ENCODE data around the gene WNT8A. TPM values are rescaled to one million over a fixed set of nuclear protein-coding genes. Genes with fewer than 3 reads are reported as not detected.

The WNT8A gene
- total RNA-seq, 3 donors from 2014 or later (not counting 1 experiment from before 2014, with no cell fraction given): not detected

DNA sequence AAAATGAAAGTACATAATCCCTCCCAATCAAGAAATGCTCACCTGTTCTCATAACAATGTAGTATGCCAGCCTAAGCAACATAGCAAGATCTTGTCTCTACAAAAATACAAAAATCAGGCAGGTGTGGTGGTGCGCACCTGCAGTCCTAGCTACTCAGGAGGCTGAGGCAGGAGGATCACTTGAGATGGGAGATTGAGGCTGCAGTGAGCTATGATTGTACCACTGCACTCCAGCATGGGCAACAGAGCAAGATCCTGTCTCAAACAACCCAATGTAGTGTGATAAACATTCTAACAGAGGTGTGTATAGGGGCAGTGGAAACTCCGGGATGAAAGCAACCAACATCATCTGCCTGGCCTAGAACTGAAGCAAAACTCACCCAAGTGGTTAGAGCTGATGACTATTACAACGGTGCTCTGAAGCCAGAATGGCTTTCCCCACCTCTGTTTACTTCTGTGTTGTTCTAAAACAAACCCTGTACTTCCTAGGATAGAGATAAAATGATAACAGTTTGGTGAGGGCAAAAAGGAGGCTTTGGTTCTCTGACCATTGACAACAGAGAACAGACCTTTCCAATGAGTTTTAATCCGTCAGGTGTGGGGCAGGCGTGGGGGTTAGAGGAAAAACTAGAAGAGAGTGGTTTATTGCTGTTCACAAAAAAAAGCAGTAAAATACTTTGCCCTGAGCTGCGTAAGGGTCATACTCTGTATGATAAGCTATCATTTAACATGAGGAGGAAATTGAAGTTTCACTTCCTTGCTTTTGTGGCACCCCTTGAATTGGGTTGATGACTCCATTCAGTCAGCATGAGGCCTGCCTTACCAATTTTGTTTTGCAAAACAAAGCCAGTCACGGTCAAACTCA lies 18.9 kb downstream of the WNT8A start:
- Histone ChIP-seq H3K4me3 (ENCODE audit: low read length) (no peak overlapping the region), H3K27me3 (ENCODE audit: control insufficient read depth, insufficient read depth, low read length) (no peaks in the 10 kb centered on the region), H3K27ac (ENCODE audit: low read length) (no peak overlapping the region), H3K9me3 (ENCODE audit: control insufficient read depth, insufficient read depth, low read length) (no peaks in the 10 kb centered on the region), H3K36me3 (ENCODE audit: control insufficient read depth, insufficient read depth, low read length) (no peaks in the 10 kb centered on the region), H3K4me1 (ENCODE audit: control insufficient read depth, insufficient read depth, low read length) (no peaks in the 10 kb centered on the region)
- TF ChIP-seq, protein P1, sequence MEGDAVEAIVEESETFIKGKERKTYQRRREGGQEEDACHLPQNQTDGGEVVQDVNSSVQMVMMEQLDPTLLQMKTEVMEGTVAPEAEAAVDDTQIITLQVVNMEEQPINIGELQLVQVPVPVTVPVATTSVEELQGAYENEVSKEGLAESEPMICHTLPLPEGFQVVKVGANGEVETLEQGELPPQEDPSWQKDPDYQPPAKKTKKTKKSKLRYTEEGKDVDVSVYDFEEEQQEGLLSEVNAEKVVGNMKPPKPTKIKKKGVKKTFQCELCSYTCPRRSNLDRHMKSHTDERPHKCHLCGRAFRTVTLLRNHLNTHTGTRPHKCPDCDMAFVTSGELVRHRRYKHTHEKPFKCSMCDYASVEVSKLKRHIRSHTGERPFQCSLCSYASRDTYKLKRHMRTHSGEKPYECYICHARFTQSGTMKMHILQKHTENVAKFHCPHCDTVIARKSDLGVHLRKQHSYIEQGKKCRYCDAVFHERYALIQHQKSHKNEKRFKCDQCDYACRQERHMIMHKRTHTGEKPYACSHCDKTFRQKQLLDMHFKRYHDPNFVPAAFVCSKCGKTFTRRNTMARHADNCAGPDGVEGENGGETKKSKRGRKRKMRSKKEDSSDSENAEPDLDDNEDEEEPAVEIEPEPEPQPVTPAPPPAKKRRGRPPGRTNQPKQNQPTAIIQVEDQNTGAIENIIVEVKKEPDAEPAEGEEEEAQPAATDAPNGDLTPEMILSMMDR (IDR thresholded peaks at IDR 0.05): no peak
- ATAC-seq (no peak), DNase-seq (no peak)
- Mint-ChIP-seq H3K9me3 (no peaks in the 10 kb centered on the region), H3K27ac (no peak overlapping the region), H3K27me3 (ENCODE audit: low read depth in 2 of 2) (peaks cover 11 to 18% of the 10 kb centered on the region in 2 donors), H3K4me3 (no peak overlapping the region), H3K4me1 (no peaks in the 10 kb centered on the region), H3K36me3 (no peaks in the 10 kb centered on the region)
- intact Hi-C loops (cut with micrococcal nuclease): no loop called here
- WGBS (ENCODE audit: insufficient coverage): 67% methylated on average over 7 of the region's 7 CpGs

DNA sequence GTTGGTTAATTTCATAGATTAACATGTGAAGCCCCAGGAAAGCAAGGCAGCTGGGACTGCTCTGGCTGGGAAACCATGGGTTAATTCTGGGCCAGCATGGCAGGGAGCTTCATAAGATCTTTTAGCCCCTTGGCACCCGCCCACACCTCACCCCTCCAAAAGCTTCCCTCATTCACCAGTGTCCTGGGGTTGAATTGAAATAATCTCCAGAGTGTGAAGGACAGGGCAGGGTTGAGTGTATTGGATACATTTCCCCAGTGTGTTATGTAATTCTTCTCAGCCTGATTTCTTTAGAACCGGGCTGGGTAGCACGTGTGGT lies 19.4 kb downstream of the WNT8A start:
- no peaks in the 10 kb centered on the region for H3K36me3 Mint-ChIP-seq
- DNase-seq (no peak), ATAC-seq (no peak)
- Histone ChIP-seq H3K27me3 (ENCODE audit: control insufficient read depth, insufficient read depth, low read length) (no peaks in the 10 kb centered on the region), H3K4me3 (ENCODE audit: low read length) (no peak overlapping the region), H3K4me1 (ENCODE audit: control insufficient read depth, insufficient read depth, low read length) (no peaks in the 10 kb centered on the region), H3K36me3 (ENCODE audit: control insufficient read depth, insufficient read depth, low read length) (no peaks in the 10 kb centered on the region), H3K9me3 (ENCODE audit: control insufficient read depth, insufficient read depth, low read length) (no peaks in the 10 kb centered on the region), H3K27ac (ENCODE audit: low read length) (no peak overlapping the region)
- H3K27ac Mint-ChIP-seq: no peak overlapping the region
- intact Hi-C loops (cut with micrococcal nuclease): no loop called here
- H3K27me3 Mint-ChIP-seq (ENCODE audit: low read depth in 2 of 2): peaks cover 11 to 18% of the 10 kb centered on the region in 2 donors
- H3K4me1 Mint-ChIP-seq: no peaks in the 10 kb centered on the region
- no peak overlapping the region for H3K4me3 Mint-ChIP-seq
- no peaks in the 10 kb centered on the region for H3K9me3 Mint-ChIP-seq
- TF ChIP-seq, protein P1 (IDR thresholded peaks at IDR 0.05): no peak
- 40% methylated on average over 1 of the region's 3 CpGs for WGBS (ENCODE audit: insufficient coverage)

DNA sequence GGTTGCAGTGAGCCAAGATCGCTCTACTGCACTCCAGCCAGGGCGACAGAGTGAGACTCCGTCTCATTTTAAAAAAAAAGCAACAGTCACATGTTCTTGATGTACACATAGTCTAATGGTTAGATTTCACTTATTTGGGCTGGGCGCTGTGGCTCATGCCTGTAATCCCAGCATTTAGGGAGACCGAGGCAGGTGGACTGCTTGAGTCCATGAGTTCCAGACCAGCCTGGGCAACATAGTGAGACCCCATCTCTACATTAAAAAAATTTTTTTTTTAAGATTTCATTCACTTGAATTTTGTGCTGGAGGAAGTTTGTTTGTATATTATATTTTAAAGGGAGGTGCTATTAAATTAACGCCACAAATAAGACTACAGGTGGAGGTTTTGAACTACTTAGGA lies 21.9 kb downstream of the WNT8A start:
- H3K36me3 Mint-ChIP-seq: no peaks in the 10 kb centered on the region
- H3K9me3 Mint-ChIP-seq: no peaks in the 10 kb centered on the region
- Histone ChIP-seq H3K4me1 (ENCODE audit: control insufficient read depth, insufficient read depth, low read length) (no peaks in the 10 kb centered on the region), H3K9me3 (ENCODE audit: control insufficient read depth, insufficient read depth, low read length) (no peaks in the 10 kb centered on the region), H3K27me3 (ENCODE audit: control insufficient read depth, insufficient read depth, low read length) (no peaks in the 10 kb centered on the region), H3K4me3 (ENCODE audit: low read length) (no peak overlapping the region), H3K27ac (ENCODE audit: low read length) (no peak overlapping the region), H3K36me3 (ENCODE audit: control insufficient read depth, insufficient read depth, low read length) (no peaks in the 10 kb centered on the region)
- H3K27me3 Mint-ChIP-seq (ENCODE audit: low read depth in 2 of 2): peaks cover 7 to 14% of the 10 kb centered on the region in 2 donors
- intact Hi-C loops (cut with micrococcal nuclease): no loop called here
- H3K27ac Mint-ChIP-seq: no peak overlapping the region
- H3K4me3 Mint-ChIP-seq: no peak overlapping the region
- no peak for DNase-seq
- TF ChIP-seq, protein P1 (IDR thresholded peaks at IDR 0.05): no peak
- ATAC-seq: no peak
- no peaks in the 10 kb centered on the region for H3K4me1 Mint-ChIP-seq
- 93% methylated on average over 6 of the region's 6 CpGs for WGBS (ENCODE audit: insufficient coverage)

DNA sequence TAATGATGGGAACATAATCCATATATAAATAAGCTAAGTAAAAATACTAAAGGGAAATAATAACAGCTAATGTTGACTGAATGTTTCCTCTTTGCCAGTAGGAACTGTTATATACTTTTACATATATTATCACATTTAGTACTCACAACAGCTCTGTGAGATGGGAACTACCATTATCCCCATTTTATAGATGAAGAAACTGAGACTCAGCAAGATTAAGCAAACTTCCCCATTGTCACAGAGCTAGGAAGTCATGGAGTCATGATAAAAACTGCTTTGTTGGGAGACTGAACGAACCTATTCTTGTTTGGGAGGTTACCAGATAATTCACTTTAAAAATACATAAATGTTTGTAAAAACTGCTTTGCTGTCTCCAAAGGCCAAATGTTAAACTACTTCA lies 23.4 kb downstream of the WNT8A start:
- ATAC-seq (no peak), DNase-seq (no peak)
- Histone ChIP-seq H3K9me3 (ENCODE audit: control insufficient read depth, insufficient read depth, low read length) (no peaks in the 10 kb centered on the region), H3K27me3 (ENCODE audit: control insufficient read depth, insufficient read depth, low read length) (no peaks in the 10 kb centered on the region), H3K4me1 (ENCODE audit: control insufficient read depth, insufficient read depth, low read length) (no peaks in the 10 kb centered on the region), H3K4me3 (ENCODE audit: low read length) (no peak overlapping the region), H3K36me3 (ENCODE audit: control insufficient read depth, insufficient read depth, low read length) (no peaks in the 10 kb centered on the region), H3K27ac (ENCODE audit: low read length) (no peak overlapping the region)
- no peak overlapping the region for H3K4me3 Mint-ChIP-seq
- no CpG with 5 or more reads among the region's 1 CpG for WGBS (ENCODE audit: insufficient coverage)
- no peaks in the 10 kb centered on the region for H3K4me1 Mint-ChIP-seq
- H3K27ac Mint-ChIP-seq: no peak overlapping the region
- intact Hi-C loops (cut with micrococcal nuclease): no loop called here
- H3K27me3 Mint-ChIP-seq (ENCODE audit: low read depth in 2 of 2): peaks cover 6 to 20% of the 10 kb centered on the region in 2 donors
- H3K9me3 Mint-ChIP-seq: no peaks in the 10 kb centered on the region
- TF ChIP-seq, protein P1 (IDR thresholded peaks at IDR 0.05): no peak
- H3K36me3 Mint-ChIP-seq: no peaks in the 10 kb centered on the region

All from natural killer cell (primary cell).